A549 (cell line): ENCODE measurements around the gene P3H1. TPM values are rescaled to one million over a fixed set of nuclear protein-coding genes. Genes with fewer than 3 reads are reported as not detected.

ENCODE experiments used
- ATAC-seq, 2 experiments: fragments of 200-7000 bp in 1 of 2; fragments of >200 bp in 1 of 2; cut with Nextera tagmentation in 1 of 2; cut with Tn5 transposase in 1 of 2; 3 replicates each; pipeline versions ENCODE4 v1.8.0 to v1.9.1; 2018 to 2020; ENCODE audit warnings: mild to moderate bottlenecking in 1 of 2, moderate library complexity in 1 of 2
- CTCF ChIA-PET: fragments of 300-600 bp; sonication (Branson Sonifier 250); formaldehyde crosslinking; extraction: SDS; loops from one replicate; lab custom pipeline; 2021; ENCODE audit warnings: antibody characterized with exemption, inconsistent platforms; lab: Yijun Ruan, JAX
- POLR2A ChIA-PET: fragments of 350-600 bp; formaldehyde crosslinking; extraction: SDS; loops from one replicate; lab custom pipeline; 2021; ENCODE audit warnings: antibody characterized with exemption, inconsistent platforms; lab: Yijun Ruan, JAX
- DNase-seq, 2 experiments: peaks; one replicate each; pipeline versions ENCODE4 v3.0.0 to v3.0.0-alpha.2; 2011 to 2016; ENCODE audit warnings: low read depth in 1 of 2, low spot score in 1 of 2
- FAIRE-seq: peaks from 2 replicates; lab custom pipeline; 2011; peaks lifted over from hg19 to GRCh38; lab: Jason Lieb, UNC
- H3K27ac ChIP-seq, 2 experiments: fragments of >200 bp; sonication (Bioruptor Twin); formaldehyde crosslinking; 3 replicates each; pipeline ENCODE4 v1.5.1; 2016 to 2017
- H3K4me1 ChIP-seq: fragments of >200 bp; sonication (Bioruptor Twin); formaldehyde crosslinking; 3 replicates; pipeline ENCODE4 v1.6.1; 2016
- H3K4me2 ChIP-seq: fragments of >200 bp; sonication (Bioruptor Twin); formaldehyde crosslinking; 3 replicates; pipeline ENCODE4 v1.6.1; 2016
- H3K4me3 ChIP-seq: fragments of >200 bp; sonication (Bioruptor Twin); formaldehyde crosslinking; 3 replicates; pipeline ENCODE4 v1.5.1; 2016
- H3K9me3 ChIP-seq: fragments of >200 bp; sonication (Bioruptor Twin); formaldehyde crosslinking; 3 replicates; pipeline ENCODE4 v1.6.1; 2016
- CBX2 ChIP-seq: fragments of 200-600 bp; sonication (generic); IDR thresholded peaks from 2 replicates; pipeline ENCODE4 v1.6.1; 2016; ENCODE audit warnings: low read depth, mild to moderate bottlenecking, borderline replicate concordance
- CHD2 ChIP-seq: fragments of 150-350 bp; IDR thresholded peaks from 2 replicates; pipeline ENCODE4 v1.6.1; 2014; ENCODE audit warnings: low read length; ENCODE audit not compliant: partially characterized antibody
- CHD4 ChIP-seq: fragments of 200-600 bp; sonication (generic); IDR thresholded peaks from 2 replicates; pipeline ENCODE4 v1.6.1; 2016; ENCODE audit warnings: antibody characterized with exemption, mild to moderate bottlenecking, borderline replicate concordance
- CTCF ChIP-seq: fragments of >200 bp; sonication (Bioruptor Twin); formaldehyde crosslinking; IDR thresholded peaks from 3 replicates; pipeline ENCODE4 v1.5.1; 2016
- EHF ChIP-seq: fragments of 250-450 bp; sonication (Bioruptor Pico); IDR thresholded peaks from 2 replicates; pipeline ENCODE4 v1.5.0; 2020; ENCODE audit warnings: mild to moderate bottlenecking
- EHMT2 ChIP-seq: fragments of 200-600 bp; sonication (generic); IDR thresholded peaks from 2 replicates; pipeline ENCODE4 v1.6.1; 2016; ENCODE audit warnings: antibody characterized with exemption, low read depth, mild to moderate bottlenecking, moderate library complexity
- ESRRA ChIP-seq: fragments of 150-350 bp; IDR thresholded peaks from 2 replicates; pipeline ENCODE4 v1.6.1; 2014; ENCODE audit warnings: mild to moderate bottlenecking, low read length, borderline replicate concordance
- FOXS1 ChIP-seq: fragments of 250-450 bp; sonication (Bioruptor Pico); IDR thresholded peaks from 2 replicates; pipeline ENCODE4 v1.5.0; 2020; ENCODE audit warnings: mild to moderate bottlenecking, moderate library complexity
- HDAC2 ChIP-seq: fragments of 200-600 bp; sonication (generic); IDR thresholded peaks from 2 replicates; pipeline ENCODE4 v1.6.1; 2016
- HOXA7 ChIP-seq: fragments of 250-450 bp; sonication (Bioruptor Pico); IDR thresholded peaks from 2 replicates; pipeline ENCODE4 v1.5.0; 2020; ENCODE audit warnings: mild to moderate bottlenecking, moderate library complexity
- HOXB13 ChIP-seq: fragments of 250-450 bp; sonication (Bioruptor Pico); IDR thresholded peaks from 2 replicates; pipeline ENCODE4 v1.5.0; 2020; ENCODE audit warnings: low read depth, mild to moderate bottlenecking, moderate library complexity
- HOXB5 ChIP-seq: fragments of 250-450 bp; sonication (Bioruptor Pico); IDR thresholded peaks from 2 replicates; pipeline ENCODE4 v1.5.0; 2020; ENCODE audit warnings: mild to moderate bottlenecking, moderate library complexity
- KDM5A ChIP-seq: fragments of 200-600 bp; sonication (generic); IDR thresholded peaks from 2 replicates; pipeline ENCODE4 v1.6.1; 2016; ENCODE audit warnings: antibody characterized with exemption, mild to moderate bottlenecking
- NFE2L2 ChIP-seq: fragments of 150-350 bp; conservative IDR thresholded peaks from 2 replicates; pipeline ENCODE4 v1.6.1; 2014; ENCODE audit warnings: low read length
- POLR2A ChIP-seq: IDR thresholded peaks from 2 replicates; pipeline ENCODE4 v1.6.1; 2012; ENCODE audit warnings: mild to moderate bottlenecking, low read length
- RARB ChIP-seq: fragments of 250-450 bp; sonication (Bioruptor Pico); IDR thresholded peaks from 2 replicates; pipeline ENCODE4 v1.8.0; 2021; ENCODE audit warnings: mild to moderate bottlenecking, moderate library complexity
- RFX5 ChIP-seq: fragments of 450-650 bp; IDR thresholded peaks from 2 replicates; pipeline ENCODE4 v1.7.1; 2014; ENCODE audit warnings: antibody characterized with exemption, mild to moderate bottlenecking, moderate library complexity
- TP53 ChIP-seq: fragments of 250-450 bp; sonication (Bioruptor Pico); IDR thresholded peaks from 2 replicates; pipeline ENCODE4 v1.5.0; 2021; ENCODE audit warnings: mild to moderate bottlenecking, moderate library complexity
- ZC3H11A ChIP-seq: fragments of 450-650 bp; IDR thresholded peaks from 2 replicates; pipeline ENCODE4 v1.6.1; 2014; ENCODE audit warnings: antibody characterized with exemption, mild to moderate bottlenecking
- ZFP36 ChIP-seq: fragments of 450-650 bp; IDR thresholded peaks from 2 replicates; pipeline ENCODE4 v1.6.1; 2014; ENCODE audit warnings: borderline replicate concordance; ENCODE audit not compliant: partially characterized antibody
- WGBS: methylation state at CpG from one replicate; pipeline ENCODE4 v1.1.6; 2017; ENCODE audit errors: missing lambda C conversion rate; 5-methylcytosine and 5-hydroxymethylcytosine counted together
- polyA plus RNA-seq, 4 experiments: library from polyadenylated mRNA; depleted of rRNA in 3 of 4; stranded (reverse); fragments of >200 nt; fragmentation: RNase III in 1 of 4; extraction: RNeasy Plus Mini Kit Qiagen cat#74134 plus additional on column Dnase treatment in 1 of 4; gene quantifications; 2 replicates in 3 of 4; 3 replicates in 1 of 4; pipeline ENCODE4 v1.2.3, GENCODE V29; 2011 to 2017
- TF ChIP-seq, protein P1 (sequence below): IDR thresholded peaks from 2 replicates; pipeline ENCODE4 v1.6.1; 2012
- TF ChIP-seq, protein P2 (sequence below): fragments of 450-650 bp; IDR thresholded peaks from 2 replicates; pipeline ENCODE4 v1.6.1; 2014; ENCODE audit warnings: antibody characterized with exemption

The P3H1 gene
- polyA plus RNA-seq, 2 of the 4 experiments (the other 2 are of a cell fraction) = 27.3 to 30.3 TPM

GRCh38 chr1:42769811-42770210 is 3.0 kb upstream of the P3H1 start:
- WGBS = 95% methylated on average over 3 of the region's 3 CpGs
- POLR2A ChIA-PET = no interaction called here

GRCh38 chr1:42768172-42768571 is 1.3 kb upstream of the P3H1 start:
- WGBS = 100% methylated on average over 2 of the region's 2 CpGs

More at GRCh38 chr1:42769811-42770210, 3.0 kb upstream of the P3H1 start:
- FAIRE-seq (no peak), DNase-seq (no peak), ATAC-seq (no peak)
- Histone ChIP-seq H3K27ac (no peak overlapping the region), H3K4me1 (peaks cover 10% of the 10 kb centered on the region; the same call in 2 of the 3 replicates), H3K4me2 (no peak overlapping the region), H3K9me3 (no peaks in the 10 kb centered on the region), H3K4me3 (no peak overlapping the region)
- TF ChIP-seq TP53 (CRISPR knock-in tag) (no peak), CHD4 (no peak), CBX2 (no peak)
- CTCF ChIA-PET = interaction anchor here (0.6 to 1.0 kb wide), 2 partner anchors 11 to 568 kb away, joined by 3 read pairs; partner anchors contain the start of gene MPL

GRCh38 chr1:42767510-42768000 is 727 bp upstream of the P3H1 start:
- ChIA-PET CTCF (interaction anchor here (0.8 to 2.4 kb wide), 4 partner anchors 10 to 306 kb away, joined by 3 to 15 read pairs (median 8); no protein-coding TSS in a partner anchor), POLR2A (interaction anchor here (0.7 to 2.4 kb wide), 7 partner anchors 10 to 306 kb away, joined by 4 to 15 read pairs (median 6); partner anchors contain the start of genes ERMAP, SVBP, YBX1 and ZNF691)
- 0 out of 2 replicates have a peak, but pooled peaks have one; percentile 4 for TF ChIP-seq KDM5A
- TF ChIP-seq, protein P1, sequence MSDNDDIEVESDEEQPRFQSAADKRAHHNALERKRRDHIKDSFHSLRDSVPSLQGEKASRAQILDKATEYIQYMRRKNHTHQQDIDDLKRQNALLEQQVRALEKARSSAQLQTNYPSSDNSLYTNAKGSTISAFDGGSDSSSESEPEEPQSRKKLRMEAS = peak; percentile 4; the same call in 1 of the 2 replicates
- TF ChIP-seq, protein P2, sequence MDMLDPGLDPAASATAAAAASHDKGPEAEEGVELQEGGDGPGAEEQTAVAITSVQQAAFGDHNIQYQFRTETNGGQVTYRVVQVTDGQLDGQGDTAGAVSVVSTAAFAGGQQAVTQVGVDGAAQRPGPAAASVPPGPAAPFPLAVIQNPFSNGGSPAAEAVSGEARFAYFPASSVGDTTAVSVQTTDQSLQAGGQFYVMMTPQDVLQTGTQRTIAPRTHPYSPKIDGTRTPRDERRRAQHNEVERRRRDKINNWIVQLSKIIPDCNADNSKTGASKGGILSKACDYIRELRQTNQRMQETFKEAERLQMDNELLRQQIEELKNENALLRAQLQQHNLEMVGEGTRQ = no peak
- peaks cover 16% of the 10 kb centered on the region; the same call in 2 of the 3 replicates for H3K4me1 ChIP-seq
- peak overlapping the region; percentile 95 for H3K4me3 ChIP-seq
- DNase-seq (peak in 1 of 2 experiments; percentile 12), FAIRE-seq (no peak), ATAC-seq (peak; percentile 42 to 43)
- H3K4me2 ChIP-seq = peak overlapping the region; percentile 91
- WGBS = 5% methylated on average over 16 of the region's 23 CpGs
- no peaks in the 10 kb centered on the region for H3K9me3 ChIP-seq
- peak overlapping the region; percentile 83 to 96 for H3K27ac ChIP-seq

More at GRCh38 chr1:42768172-42768571, 1.3 kb upstream of the P3H1 start:
- Histone ChIP-seq H3K9me3 (no peaks in the 10 kb centered on the region), H3K4me1 (peaks cover 16% of the 10 kb centered on the region; the same call in 2 of the 3 replicates), H3K27ac (no peak overlapping the region)
- ATAC-seq = no peak
- POLR2A ChIA-PET = no interaction called here
- no peak for TF ChIP-seq HOXB13 (CRISPR knock-in tag)
- no peak for TF ChIP-seq ZFP36
- TF ChIP-seq FOXS1 (CRISPR knock-in tag) = no peak
- TF ChIP-seq CHD2 = no peak
- TF ChIP-seq HOXA7 (CRISPR knock-in tag) = no peak
- TF ChIP-seq RFX5 = no peak
- TF ChIP-seq EHMT2 = no peak
- no peak for TF ChIP-seq NFE2L2
- TF ChIP-seq ZC3H11A = no peak
- TF ChIP-seq HOXB5 (CRISPR knock-in tag) = no peak
- no peak for TF ChIP-seq ESRRA
- TF ChIP-seq EHF (CRISPR knock-in tag) = no peak
- TF ChIP-seq CHD4 = no peak
- no peak for TF ChIP-seq POLR2A
- TF ChIP-seq HDAC2 = no peak
- TF ChIP-seq RARB = no peak
- TF ChIP-seq CTCF = no peak
- TF ChIP-seq, all 56 proteins: peak for 0
- peak overlapping the region; percentile 91 for H3K4me2 ChIP-seq
- CTCF ChIA-PET = interaction anchor here (0.9 to 2.4 kb wide), 2 partner anchors 10 kb away, joined by 3 to 10 read pairs; no protein-coding TSS in a partner anchor
- FAIRE-seq (no peak), DNase-seq (no peak)
- H3K4me3 ChIP-seq = peak overlapping the region; percentile 95
